Measurements from ENCODE around the gene TMA7.
"Not testable (repeated sequence)": the region's sequence is repeated elsewhere in the genome, so short reads cannot be mapped to it uniquely, and the experiment has no call there.

Gene TMA7

DNA sequence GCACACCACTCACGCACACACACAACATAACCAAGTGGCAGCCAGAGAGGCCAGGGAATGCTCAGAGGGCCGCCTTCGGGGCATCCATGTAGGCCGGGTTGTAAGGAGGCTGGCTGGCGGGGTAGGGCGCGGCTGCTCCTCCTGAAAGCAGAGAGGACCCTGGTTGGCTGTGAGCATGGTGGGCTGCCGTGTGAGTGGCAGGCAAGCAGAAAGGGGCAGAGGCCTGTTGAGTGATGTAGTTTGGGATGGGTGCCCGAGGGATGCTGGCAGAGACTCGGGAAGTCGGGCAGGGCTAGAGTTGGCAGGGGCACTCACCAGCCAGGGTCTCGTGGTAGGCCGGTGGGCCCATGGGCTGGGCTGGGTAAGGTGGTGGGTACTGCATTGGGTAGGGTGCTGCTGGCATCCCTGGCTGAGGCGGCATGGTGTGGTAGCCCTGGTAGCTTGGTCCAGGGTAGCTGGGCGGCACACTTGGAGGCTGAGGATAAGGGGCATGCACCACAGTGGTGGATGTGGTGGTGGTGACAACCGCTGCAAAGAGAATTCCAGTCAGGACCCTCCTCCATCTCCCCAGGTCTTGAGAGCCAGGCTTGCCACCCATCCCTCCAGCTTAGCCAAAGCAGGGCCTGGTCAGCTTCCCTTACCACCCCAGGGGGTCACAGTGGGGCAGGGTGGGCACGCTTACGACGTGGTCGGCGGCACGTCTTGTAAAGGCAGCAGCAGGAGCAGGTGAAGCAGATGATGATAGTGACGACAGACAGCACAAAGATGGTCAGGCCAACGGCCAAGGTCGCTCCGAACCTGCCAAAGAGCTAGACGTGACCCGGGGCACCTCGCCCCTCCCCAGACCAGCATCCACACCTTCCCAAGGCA, 29.2 kb downstream of the TMA7 start:
- DNase-seq = no peak

DNA sequence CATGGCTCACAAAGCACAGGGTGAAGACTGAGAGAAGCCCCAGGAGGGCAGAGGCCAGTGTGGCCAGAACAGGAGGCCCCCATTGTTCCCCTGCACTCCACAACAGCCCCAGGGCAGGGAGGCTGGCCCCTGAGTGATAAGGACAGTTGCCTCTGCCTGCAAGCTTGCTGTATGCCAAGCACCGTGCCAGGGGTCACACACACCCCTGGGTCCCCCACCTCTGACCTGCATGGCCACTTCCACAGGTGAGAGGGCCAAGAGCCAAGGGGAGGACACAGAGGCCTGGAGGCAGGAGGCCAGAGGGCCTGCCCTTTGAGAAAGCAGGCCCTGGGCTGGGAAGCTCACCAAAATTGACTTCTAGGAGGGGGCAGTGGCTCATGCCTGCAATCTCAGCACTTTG, 30.2 kb downstream of the TMA7 start:
- DNase-seq = no peak

DNA sequence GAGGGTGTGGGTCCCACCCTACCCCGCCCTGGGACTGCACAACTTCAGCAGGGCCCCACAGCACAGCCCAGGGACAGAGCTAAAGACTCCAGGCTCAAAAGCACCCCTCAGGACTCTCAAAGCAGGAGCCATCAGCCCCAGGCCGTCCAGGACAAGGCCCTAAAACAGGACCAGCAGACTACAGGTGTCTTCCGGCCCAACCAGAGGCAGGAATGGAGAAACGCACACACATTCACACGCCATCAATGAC, 32.5 kb downstream of the TMA7 start:
- DNase-seq = no peak

DNA sequence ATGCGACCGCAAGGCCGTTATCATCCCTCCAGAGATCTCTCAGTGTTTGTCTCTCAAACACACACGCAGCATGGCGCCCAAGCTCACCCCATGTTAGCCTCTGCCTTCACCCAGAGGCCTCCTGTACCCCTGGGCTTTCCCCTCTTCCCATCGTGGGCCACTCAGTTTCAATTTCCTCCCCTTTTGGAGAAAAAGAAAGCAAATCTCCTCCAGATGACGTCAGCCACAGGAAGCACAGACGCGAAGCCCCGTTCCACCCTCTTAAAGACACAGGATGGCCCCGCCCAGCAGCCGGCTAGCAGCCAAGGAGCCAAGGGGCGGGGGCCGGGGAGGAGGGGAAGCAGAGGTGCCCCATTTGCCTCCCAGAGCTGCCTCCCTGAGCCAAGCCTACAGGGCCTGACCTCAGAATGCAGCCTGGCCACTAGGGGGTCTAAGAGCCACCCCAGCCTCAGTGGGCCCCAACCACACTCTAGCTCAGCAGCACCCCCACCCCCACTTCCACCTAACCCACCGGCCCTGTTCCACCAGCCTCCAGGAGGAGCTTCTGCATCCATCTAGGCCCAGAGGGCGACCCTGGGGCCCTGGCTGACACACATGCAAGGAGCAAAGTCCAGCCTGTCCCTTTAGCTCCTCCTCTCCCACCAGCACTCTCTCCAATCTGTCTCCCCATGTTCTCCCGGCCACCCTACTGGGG, 33.0 kb downstream of the TMA7 start:
- DNase-seq = peak; percentile 98

DNA sequence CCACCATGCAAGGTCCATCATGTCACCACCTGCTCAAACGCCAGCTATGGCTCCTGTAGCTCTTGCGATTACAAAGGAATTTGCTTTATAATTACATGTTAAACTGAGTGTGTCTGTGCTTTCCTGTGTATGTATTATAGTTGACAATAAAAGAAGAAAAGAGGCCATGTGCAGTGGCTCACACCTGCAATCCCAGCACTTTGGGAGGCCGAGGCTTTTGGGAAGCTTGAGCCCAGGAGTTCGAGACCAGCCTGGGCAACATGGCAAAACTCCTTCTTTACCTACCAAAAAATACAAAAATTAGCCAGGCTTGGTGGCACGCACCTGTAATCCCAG, 33.5 kb downstream of the TMA7 start:
- no peak for DNase-seq

DNA sequence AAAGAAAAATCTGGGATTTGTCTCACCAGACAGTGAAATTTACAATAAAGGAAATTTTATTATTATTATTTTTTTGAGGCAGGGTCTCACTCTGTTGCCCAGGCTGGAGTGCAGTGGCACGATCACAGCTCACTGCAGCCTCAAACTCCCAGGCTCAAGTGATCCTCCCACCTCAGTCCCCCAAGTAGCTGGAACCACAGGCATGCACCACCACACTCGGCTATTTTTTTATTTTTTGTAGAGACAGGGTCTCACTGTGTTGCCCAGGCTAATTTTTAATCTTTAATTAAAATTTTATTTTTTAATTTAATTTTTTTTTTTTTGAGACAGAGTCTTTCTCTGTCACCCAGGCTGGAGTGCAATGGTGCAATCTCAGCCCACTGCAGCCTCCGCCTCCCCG, 34.0 kb downstream of the TMA7 start:
- not testable (repeated sequence) for DNase-seq

DNA sequence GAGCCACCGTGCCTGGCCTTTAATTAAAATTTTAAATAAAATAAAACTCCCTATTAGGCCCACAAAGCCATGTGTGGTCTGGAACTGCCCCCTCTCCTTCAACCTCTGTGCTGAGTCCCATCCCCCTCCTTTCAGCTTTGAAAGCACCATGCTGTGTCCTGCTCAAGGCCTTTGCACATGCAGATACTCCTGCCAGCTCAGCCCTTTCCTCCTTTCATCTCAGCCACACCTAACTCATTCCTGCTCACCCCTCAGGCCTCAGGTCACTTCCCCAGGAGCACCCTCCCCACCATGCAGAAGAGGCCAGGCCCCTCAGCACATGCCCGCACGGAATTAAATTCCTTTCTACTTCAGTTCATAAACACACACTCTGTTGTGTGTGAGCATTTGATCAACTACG, 34.6 kb downstream of the TMA7 start:
- no peak for DNase-seq

DNA sequence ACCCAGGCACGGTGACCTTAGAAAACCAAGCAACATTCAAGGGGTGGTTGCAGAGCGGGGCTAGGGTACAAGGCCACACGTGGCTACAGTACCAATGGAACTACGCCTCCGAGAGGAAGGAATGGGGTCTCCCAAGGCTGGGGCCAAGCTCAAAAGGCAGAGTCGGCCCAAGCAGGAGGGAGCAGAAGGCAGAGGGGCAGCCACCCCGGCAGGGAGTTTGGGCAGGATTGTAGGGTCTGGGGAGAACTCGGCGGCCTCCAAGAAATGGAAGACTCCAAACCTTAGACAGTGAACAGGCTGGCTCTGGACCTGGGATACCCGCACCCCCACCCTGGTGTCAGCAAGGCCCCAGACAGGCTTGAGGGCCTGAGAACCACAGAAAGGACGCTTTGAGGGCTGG, 35.1 kb downstream of the TMA7 start:
- DNase-seq = no peak

DNA sequence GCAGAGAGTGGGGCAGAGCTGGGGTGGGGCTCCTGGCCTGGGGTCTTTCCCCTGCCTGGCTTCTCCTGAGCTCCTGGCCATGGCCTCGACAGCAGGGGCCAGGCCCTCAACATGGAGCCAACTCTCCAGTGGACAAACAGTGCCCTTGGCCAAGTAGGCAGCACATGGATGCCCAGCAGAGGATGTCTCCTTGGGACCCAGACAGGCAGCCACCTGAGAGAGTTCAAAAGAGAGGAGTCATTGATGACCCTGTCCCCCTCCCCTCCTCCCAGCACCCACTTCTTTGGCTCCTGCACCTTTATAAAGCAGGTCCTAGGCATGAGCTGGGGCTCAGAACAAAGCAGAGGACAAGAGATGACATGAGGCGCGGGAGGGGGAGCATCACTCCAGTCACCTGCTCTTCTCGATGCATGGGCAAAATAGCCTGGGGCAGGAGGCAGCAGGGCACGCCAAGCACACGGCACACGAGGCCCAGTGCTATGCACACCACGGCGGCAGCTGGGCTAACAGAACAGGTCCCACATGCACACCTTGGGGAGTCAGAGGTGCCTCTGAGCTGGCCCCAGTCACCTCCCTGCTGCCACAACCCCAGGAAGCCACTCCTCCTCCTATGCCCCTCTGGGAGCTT, 36.5 kb downstream of the TMA7 start:
- no peak for DNase-seq

DNA sequence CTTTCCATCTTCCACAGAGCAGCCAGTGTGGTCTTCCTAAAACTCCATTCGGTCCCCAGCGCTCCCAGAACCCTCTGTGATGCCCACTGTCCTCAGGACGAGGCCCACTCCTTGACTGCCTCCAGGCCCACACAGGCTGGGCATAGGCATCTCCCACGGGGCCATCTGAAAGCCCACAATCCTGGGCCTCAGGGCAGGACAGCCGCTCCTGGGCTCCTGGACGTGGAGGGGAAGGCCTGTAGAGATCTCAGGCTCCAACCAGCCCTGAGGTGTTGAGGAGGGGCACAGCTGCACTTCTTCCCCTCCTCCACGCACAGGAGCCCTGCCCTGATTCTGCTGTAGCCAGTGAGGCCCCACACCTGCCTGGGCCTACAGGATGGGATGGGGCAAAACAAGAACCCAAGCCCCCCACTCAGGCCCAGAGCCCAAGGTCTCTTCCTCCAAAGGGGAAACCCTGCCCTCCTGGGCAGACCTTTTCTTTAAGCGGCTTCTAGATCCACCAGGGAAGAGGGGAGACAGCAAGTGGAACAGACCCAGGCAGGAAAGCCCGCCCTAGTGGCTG, 38.0 kb downstream of the TMA7 start:
- DNase-seq = no peak

DNA sequence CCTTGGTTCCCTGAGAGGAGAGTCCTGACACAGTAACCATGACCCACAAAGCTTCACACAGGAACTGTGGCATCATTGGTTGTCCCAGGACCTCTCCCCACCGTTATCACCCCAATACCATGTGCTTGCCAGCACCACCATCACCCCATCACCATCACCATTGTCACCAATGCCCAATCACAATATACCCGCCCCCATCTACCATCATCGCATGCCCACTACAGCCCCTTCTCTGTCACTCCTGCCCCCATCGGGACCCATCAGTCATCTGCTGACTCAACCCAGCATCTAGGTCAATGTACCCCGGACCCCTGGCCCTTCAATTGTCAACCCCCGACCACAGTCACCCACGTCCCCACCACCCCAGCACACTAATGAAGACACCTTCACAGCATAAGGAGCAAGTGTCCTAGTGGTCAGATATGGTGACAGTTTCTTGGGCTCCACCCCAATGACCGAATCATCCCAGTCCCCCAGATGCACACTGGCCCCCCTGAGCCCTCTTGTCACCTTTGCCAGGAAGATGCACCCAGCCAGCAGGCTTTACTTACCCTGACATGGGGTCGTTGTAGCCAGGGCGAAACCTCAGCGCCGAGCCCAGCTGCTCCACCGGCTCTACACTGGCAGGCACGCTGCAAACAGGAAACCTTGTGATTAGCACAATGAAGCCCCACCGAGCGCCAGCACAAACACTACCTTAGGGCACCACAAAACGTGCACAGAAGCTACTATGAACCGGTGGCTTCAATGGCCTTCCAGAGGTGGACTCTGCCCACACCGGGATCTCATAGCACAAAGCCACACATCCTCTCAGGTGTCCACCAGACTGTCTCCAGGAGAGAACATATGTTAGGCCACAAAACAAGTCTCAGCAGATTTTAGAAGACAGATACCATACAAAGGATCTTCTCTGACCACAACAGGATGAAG, 38.8 kb downstream of the TMA7 start:
- DNase-seq = peak; percentile 27

DNA sequence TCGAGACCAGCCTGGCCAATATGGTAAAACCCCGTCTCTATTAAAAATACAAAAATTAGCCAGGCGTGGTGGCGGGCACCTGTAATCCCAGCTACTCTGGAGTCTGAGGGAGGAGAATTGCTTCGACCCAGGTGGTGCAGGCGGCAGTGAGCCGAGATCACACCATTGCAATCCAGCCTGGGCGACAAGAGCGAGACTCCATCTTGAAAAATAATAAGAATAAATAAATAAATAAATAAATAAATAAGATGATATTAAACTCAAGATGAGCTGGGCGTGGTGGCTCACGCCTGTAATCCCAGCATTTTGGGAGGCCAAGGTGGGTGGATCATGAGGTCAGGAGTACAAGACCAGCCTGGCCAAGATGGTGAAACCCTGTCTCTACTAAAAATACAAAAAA, 40.8 kb downstream of the TMA7 start:
- not testable (repeated sequence) for DNase-seq

DNA sequence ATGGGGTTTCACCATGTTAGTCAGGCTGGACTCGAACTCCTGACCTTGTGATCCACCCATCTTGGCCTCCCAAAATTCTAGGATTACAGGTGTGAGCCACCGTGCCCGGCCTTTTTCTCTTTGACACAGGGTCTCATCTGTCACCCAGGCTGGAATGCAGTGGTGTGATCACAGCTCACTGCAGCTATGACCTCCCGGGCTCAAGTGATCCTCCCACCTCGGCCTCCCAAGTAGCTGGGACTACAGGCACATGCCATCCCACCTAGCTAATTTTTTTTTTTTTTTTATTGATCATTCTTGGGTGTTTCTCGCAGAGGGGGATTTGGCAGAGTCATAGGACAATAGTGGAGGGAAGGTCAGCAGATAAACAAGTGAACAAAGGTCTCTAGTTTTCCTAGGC, 42.8 kb downstream of the TMA7 start:
- DNase-seq = not testable (repeated sequence)

DNA sequence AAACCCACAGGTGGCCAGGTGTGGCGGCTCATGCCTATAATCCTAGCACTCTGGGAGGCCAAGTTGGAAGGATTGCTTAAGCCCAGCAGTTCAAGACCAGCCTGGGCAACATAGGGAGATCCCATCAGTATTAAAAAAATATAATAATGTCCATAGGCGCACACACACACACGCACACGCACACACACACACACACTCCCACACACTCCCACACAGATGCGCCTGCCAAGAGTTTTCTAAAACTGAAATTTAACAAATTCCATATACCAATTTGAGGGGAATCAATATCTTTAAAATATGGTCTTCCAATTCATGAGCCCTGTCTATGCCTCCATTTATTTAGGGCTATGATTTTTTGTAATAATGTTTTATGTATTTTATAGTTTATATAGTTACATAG, 46.9 kb downstream of the TMA7 start:
- DNase-seq = no peak

DNA sequence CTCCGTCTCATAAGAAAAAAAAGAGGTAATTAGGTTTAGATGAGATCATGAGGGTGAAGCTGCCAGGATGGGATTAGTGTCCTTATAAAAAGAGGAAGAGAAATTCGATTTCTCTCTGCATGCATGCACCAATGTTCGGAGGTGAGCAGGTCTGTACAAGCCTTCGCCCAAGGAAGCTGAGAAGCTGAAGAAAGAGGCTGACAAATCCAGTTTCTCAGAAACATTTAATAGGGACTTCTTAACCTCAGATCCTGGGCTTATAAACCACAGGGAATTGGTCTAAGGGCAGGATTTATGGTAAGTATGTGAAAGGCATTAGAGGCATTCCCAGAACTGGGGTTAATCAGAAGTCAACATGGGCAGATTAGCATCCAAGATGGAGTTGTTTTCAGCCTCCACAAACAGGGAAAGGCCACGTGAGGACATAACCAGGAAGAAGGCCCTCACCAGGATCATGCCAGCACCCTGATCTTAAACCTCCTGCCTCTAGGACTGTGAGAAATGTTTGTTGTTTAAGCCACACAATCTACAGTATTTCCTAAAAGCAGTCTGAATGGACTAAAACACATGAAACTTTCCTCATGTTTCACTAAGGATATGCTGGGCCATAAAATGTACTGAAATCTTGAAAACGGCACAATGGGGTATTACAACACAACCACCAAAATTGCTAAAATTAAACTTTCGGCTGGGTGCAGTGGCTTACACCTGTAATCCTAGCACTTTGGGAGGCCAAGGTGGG, 52.6 kb downstream of the TMA7 start:
- peak; percentile 32 for DNase-seq

DNA sequence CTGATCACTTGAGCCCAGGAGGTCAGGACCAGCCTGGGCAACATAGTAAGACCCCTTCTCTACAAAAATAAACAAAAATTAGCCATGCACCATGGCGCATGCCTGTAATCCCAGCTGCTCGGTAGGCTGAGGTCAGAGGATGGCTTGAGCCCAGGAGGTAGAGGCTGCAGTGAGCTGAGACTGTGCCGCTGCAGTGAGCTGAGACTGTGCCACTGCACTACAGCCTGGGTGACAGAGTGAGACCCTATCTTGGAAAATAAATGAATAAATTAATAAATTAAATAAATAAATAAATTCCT, 53.1 kb downstream of the TMA7 start:
- no peak for DNase-seq
